SK-N-SH (cell line): ENCODE measurements around the gene NEURL1. TPM values are rescaled to one million over a fixed set of nuclear protein-coding genes. Genes with fewer than 3 reads are reported as not detected.

ENCODE experiments used
- CTCF ChIA-PET: fragments of 300-600, 350-600 bp; formaldehyde crosslinking; extraction: SDS; loops from one replicate; lab custom pipeline; 2021; lab: Yijun Ruan, JAX
- POLR2A ChIA-PET: fragments of 350-600 bp; sonication (Branson Sonifier 250); formaldehyde crosslinking; extraction: SDS; loops from one replicate; lab custom pipeline; 2020; ENCODE audit warnings: antibody characterized with exemption, inconsistent platforms; lab: Yijun Ruan, JAX
- DNase-seq: peaks from one replicate; pipeline ENCODE4 v3.0.0; 2012
- H2AFZ ChIP-seq: fragments of 200-600 bp; sonication (generic); 2 replicates; pipeline ENCODE4 v1.8.1; 2016; ENCODE audit warnings: antibody characterized with exemption, mild to moderate bottlenecking, low read depth
- H3F3A ChIP-seq: fragments of 200-600 bp; sonication (generic); replicated peaks from 2 replicates; pipeline ENCODE3; 2016; ENCODE audit warnings: antibody characterized with exemption, mild to moderate bottlenecking; ENCODE audit not compliant: insufficient read depth
- H3K27ac ChIP-seq, 2 experiments: fragments of 200-500 bp in 1 of 2; fragments of 200-600 bp in 1 of 2; sonication (Bioruptor generic) in 1 of 2; sonication (generic), shearing (Covaris generic) in 1 of 2; 2 replicates each; pipeline versions ENCODE4 v1.5.1 to v1.6.1; 2014 to 2016; ENCODE audit warnings: low read depth in 2 of 2, inconsistent platforms in 1 of 2, low read length in 1 of 2, mild to moderate bottlenecking in 1 of 2, mixed read lengths in 1 of 2
- H3K27me3 ChIP-seq: fragments of 200-600 bp; sonication (generic), shearing (Covaris generic); 2 replicates; pipeline ENCODE4 v1.6.1; 2016; ENCODE audit warnings: mixed run types; ENCODE audit not compliant: insufficient read depth
- H3K36me3 ChIP-seq, 2 experiments: fragments of 200-500 bp in 1 of 2; fragments of 200-600 bp in 1 of 2; sonication (Bioruptor generic) in 1 of 2; sonication (generic) in 1 of 2; replicated peaks in 1 of 2; 2 replicates each; pipeline versions ENCODE3 to v1.5.1; 2014 to 2016; ENCODE audit warnings: low read length in 1 of 2, mild to moderate bottlenecking in 1 of 2; ENCODE audit not compliant: insufficient read depth in 2 of 2, control insufficient read depth in 1 of 2
- H3K4me1 ChIP-seq, 2 experiments: fragments of 200-500 bp in 1 of 2; fragments of 200-600 bp in 1 of 2; sonication (Bioruptor generic) in 1 of 2; sonication (generic), shearing (Covaris generic) in 1 of 2; 2 replicates each; pipeline versions ENCODE4 v1.5.1 to v1.6.1; 2014 to 2016; ENCODE audit warnings: low read depth in 1 of 2, low read length in 1 of 2, mixed run types in 1 of 2; ENCODE audit not compliant: insufficient read depth in 2 of 2, control insufficient read depth in 1 of 2
- H3K4me2 ChIP-seq: fragments of 200-600 bp; sonication (generic), shearing (Covaris generic); 2 replicates; pipeline ENCODE4 v1.6.1; 2017; ENCODE audit warnings: mixed run types
- H3K4me3 ChIP-seq, 2 experiments: fragments of 200-500 bp in 1 of 2; fragments of 200-600 bp in 1 of 2; sonication (Bioruptor generic) in 1 of 2; sonication (generic), shearing (Covaris generic) in 1 of 2; 2 replicates each; pipeline versions ENCODE4 v1.5.1 to v1.8.1; 2014 to 2016; ENCODE audit warnings: low read depth in 2 of 2, inconsistent platforms in 1 of 2, low read length in 1 of 2, mild to moderate bottlenecking in 1 of 2, mixed read lengths in 1 of 2, moderate library complexity in 1 of 2
- H3K79me2 ChIP-seq: fragments of 200-600 bp; sonication (generic); 2 replicates; pipeline ENCODE4 v1.8.1; 2017; ENCODE audit warnings: mild to moderate bottlenecking; ENCODE audit not compliant: insufficient read depth
- H3K9ac ChIP-seq: fragments of 200-600 bp; sonication (generic); 2 replicates; pipeline ENCODE4 v1.6.1; 2017; ENCODE audit warnings: mixed run types
- H3K9me2 ChIP-seq: fragments of 200-600 bp; sonication (generic); 2 replicates; pipeline ENCODE4 v1.6.1; 2017; ENCODE audit warnings: mixed run types
- H3K9me3 ChIP-seq: fragments of 200-600 bp; sonication (generic); 2 replicates; pipeline ENCODE4 v1.6.1; 2017; ENCODE audit warnings: mixed run types, mild to moderate bottlenecking, moderate library complexity
- H4K20me1 ChIP-seq: fragments of 200-600 bp; sonication (generic); 2 replicates; pipeline ENCODE4 v1.6.1; 2017; ENCODE audit warnings: mild to moderate bottlenecking, mixed run types; ENCODE audit not compliant: insufficient read depth
- GATA2 ChIP-seq: sonication (generic); formaldehyde crosslinking; IDR thresholded peaks from 2 replicates; pipeline ENCODE4 v1.5.0; 2020; ENCODE audit warnings: mild to moderate bottlenecking, missing genetic modification reagents
- NRF1 ChIP-seq: IDR thresholded peaks from 2 replicates; pipeline ENCODE4 v1.6.1; 2012; ENCODE audit warnings: low read depth, mild to moderate bottlenecking, low read length
- PBX3 ChIP-seq: IDR thresholded peaks from 2 replicates; pipeline ENCODE4; 2012
- RCOR1 ChIP-seq: fragments of 150-350 bp; IDR thresholded peaks from 2 replicates; pipeline ENCODE4 v1.6.1; 2017; ENCODE audit warnings: antibody characterized with exemption, low read length
- REST ChIP-seq: IDR thresholded peaks from 2 replicates; pipeline ENCODE4 v1.6.1; 2012; ENCODE audit warnings: mild to moderate bottlenecking, low read depth, low read length, moderate library complexity
- RXRA ChIP-seq: IDR thresholded peaks from 2 replicates; pipeline ENCODE4 v1.4.0; 2012; ENCODE audit warnings: low read depth, mild to moderate bottlenecking, borderline replicate concordance
- SIN3A ChIP-seq: IDR thresholded peaks from 2 replicates; pipeline ENCODE4 v1.6.1; 2012; ENCODE audit warnings: low read depth, mild to moderate bottlenecking, low read length, moderate library complexity, borderline replicate concordance
- TCF12 ChIP-seq: IDR thresholded peaks from 2 replicates; pipeline ENCODE4 v1.4.0; 2012
- WGBS: methylation state at CpG from one replicate; pipeline ENCODE4 v1.1.6; 2017; ENCODE audit warnings: low lambda C conversion rate; 5-methylcytosine and 5-hydroxymethylcytosine counted together
- polyA plus RNA-seq, 3 experiments: library from polyadenylated mRNA; depleted of rRNA; stranded (reverse); fragments of >200 nt; gene quantifications; 2 replicates each; pipeline ENCODE4 v1.2.3, GENCODE V29; 2012

NEURL1 gene
- polyA plus RNA-seq, 1 of the 3 experiments (the other 2 are of a cell fraction), result 0.05 TPM

GRCh38 chr10:103452506-103453230 is 40.8 kb upstream of the NEURL1 start (continued):
- TF ChIP-seq NRF1, result no peak
- no peak for TF ChIP-seq REST

- DNase-seq, result no peak
- no peak for TF ChIP-seq RXRA
- H3K79me2 ChIP-seq, result no peaks in the 10 kb centered on the region
- H3K4me3 ChIP-seq, result no peak overlapping the region
- no peaks in the 10 kb centered on the region for H3K27me3 ChIP-seq
- no peak overlapping the region for H2AFZ ChIP-seq
- H3K9me3 ChIP-seq, result no peaks in the 10 kb centered on the region
- H3K27ac ChIP-seq, result no peak overlapping the region
- 100% methylated on average over 1 of the region's 4 CpGs for WGBS
- H3K9ac ChIP-seq, result no peak overlapping the region
- H3K4me1 ChIP-seq, result peaks cover 0 to 18% of the 10 kb centered on the region in 2 experiments; a peak in 1 of 4 replicates
- no peaks in the 10 kb centered on the region for H3F3A ChIP-seq
- H3K36me3 ChIP-seq, result peaks cover 0 to 6% of the 10 kb centered on the region in 2 experiments
- H4K20me1 ChIP-seq, result no peaks in the 10 kb centered on the region
- no peak overlapping the region for H3K4me2 ChIP-seq
- H3K9me2 ChIP-seq, result no peaks in the 10 kb centered on the region
- POLR2A ChIA-PET, result no interaction called here
- CTCF ChIA-PET, result interaction anchor here (1.0 to 3.0 kb wide), 4 partner anchors 12 to 110 kb away, joined by 3 to 7 read pairs (median 5); no protein-coding TSS in a partner anchor
Observed at GRCh38 chr10:103454026-103454425, 39.5 kb upstream of the NEURL1 start.

- POLR2A ChIA-PET, result no interaction called here
- Histone ChIP-seq H2AFZ (no peak overlapping the region), H3K9me3 (no peaks in the 10 kb centered on the region), H3K27me3 (no peaks in the 10 kb centered on the region), H3K36me3 (no peaks in the 10 kb centered on the region), H3K9ac (no peak overlapping the region), H3K27ac (no peak overlapping the region), H3K4me2 (no peak overlapping the region), H3F3A (no peaks in the 10 kb centered on the region), H4K20me1 (no peaks in the 10 kb centered on the region), H3K9me2 (no peaks in the 10 kb centered on the region), H3K79me2 (no peaks in the 10 kb centered on the region), H3K4me3 (no peak overlapping the region), H3K4me1 (peaks cover 0 to 15% of the 10 kb centered on the region in 2 experiments; a peak in 1 of 4 replicates)
- DNase-seq, result no peak
- CTCF ChIA-PET, result interaction anchor here (3.0 kb wide), 1 partner anchor 11 kb away, joined by 7 read pairs; no protein-coding TSS in a partner anchor
- 90% methylated on average over 23 of the region's 25 CpGs for WGBS
- no peak for TF ChIP-seq TCF12
- TF ChIP-seq SIN3A, result no peak
- TF ChIP-seq PBX3, result no peak
- TF ChIP-seq RCOR1, result no peak
- no peak for TF ChIP-seq GATA2 (CRISPR knock-in tag)
Observed at GRCh38 chr10:103455235-103455634, 38.3 kb upstream of the NEURL1 start.
